GM18519 (cell line): ENCODE measurements around the gene JARID2.
A peak's percentile ranks its signal among the peaks of the same experiment; 100 is the strongest.
"Not testable (repeated sequence)": the region's sequence is repeated elsewhere in the genome, so short reads cannot be mapped to it uniquely, and the experiment has no call there.

Source experiments
- ATAC-seq: cut with Tn5 transposase; IDR thresholded peaks from one replicate; pipeline ENCODE4 v1.9.1; 2021; ENCODE audit warnings: mild to moderate bottlenecking, moderate library complexity; ENCODE audit not compliant: unreplicated experiment, low FRiP score

The JARID2 gene

DNA sequence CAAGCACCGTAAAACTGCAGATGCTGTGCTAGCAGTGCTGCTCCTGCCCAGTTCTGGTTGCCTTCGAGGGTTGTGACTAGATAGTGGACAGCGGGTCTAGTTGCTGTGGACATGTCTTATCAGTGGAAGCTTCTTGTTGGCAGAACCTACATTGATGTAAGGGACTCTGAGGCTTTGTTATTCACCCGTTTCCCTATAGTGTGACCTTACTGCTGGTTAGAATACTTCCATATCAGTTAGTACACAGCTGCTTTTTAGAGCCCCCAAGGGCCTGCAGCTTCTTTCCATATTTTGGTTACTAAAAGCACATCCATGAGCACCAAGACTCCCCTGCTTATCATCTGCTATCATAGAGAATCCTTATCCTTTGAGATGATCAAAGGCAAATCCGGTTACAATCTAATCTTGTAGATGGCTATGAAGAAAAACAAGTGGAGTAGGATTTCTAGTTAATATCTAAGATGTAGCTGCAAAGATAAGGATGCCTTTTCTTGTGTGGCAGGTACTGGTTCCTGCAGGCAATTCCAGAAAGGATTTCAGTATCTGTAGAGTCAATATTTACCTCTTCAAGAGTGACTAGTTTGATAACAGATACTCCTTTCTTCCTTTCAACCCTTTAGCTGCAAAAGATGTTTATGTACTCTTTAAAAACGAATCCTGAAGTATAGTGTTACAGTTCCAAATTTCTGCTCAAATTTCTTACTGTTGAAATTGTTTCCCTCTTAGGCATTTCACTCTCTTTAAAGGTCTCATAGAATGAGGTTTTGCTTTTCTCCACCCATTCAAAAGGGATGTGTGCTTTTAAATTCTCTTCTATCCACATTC is 163.6 kb downstream of the JARID2 start:
- ATAC-seq: no peak

DNA sequence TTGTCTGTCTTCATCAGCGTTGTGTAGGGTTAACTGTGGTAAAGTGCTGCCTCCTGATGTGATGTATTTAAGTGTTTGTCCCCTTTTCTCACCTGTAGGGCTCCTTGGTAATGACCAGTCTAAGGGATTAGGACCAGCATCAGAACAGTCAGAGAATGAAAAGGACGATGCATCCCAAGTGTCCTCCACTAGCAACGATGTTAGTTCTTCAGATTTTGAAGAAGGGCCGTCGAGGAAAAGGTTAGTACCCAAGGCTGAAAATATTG is 164.2 kb downstream of the JARID2 start:
- no peak for ATAC-seq

GRCh38 chr6:15410752-15411151 is 164.9 kb downstream of the JARID2 start:
- no peak for ATAC-seq

- ATAC-seq: no peak
Measured at GRCh38 chr6:15411766-15412165, 165.9 kb downstream of the JARID2 start.

DNA sequence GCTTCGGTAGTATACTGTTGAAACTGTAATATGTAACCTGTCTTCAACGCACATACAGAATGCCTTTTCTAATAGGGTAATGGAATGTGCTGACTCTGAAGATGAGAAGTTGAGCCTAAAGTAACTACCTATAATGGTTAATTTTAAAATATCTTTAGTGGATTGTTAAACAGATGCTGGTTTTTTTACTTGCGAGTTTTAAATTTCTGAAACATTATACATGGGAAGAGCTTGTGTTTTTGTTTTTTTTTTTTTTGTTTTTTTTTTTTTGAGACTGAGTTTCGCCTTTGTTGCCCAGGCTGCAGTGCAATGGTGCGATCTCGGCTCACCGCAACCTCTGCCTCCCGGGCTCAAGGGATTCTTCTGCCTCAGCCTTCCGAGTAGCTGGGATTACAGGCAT is 166.9 kb downstream of the JARID2 start:
- no peak for ATAC-seq

GRCh38 chr6:15413466-15414234 is 167.8 kb downstream of the JARID2 start:
- no peak for ATAC-seq

DNA sequence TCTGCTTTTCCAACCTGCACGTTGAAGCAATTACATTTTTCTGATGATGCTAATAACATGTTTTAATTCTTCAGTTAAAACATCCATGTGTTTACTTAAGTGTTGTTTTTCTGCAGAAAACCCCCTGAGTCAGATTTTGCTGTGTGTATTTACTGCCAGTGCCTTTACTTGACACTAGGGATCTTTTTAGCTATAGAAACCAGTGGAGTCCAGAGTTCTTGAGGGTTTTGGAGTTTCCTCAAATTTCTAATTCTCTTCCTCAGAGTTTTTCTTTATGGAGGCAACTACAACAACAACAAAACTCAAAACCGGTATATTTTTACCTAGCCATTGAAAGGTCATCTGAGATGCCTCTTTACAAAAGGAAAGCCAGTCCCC is 168.4 kb downstream of the JARID2 start:
- ATAC-seq: no peak

GRCh38 chr6:15415622-15416021 is 169.8 kb downstream of the JARID2 start:
- not testable (repeated sequence) for ATAC-seq

GRCh38 chr6:15416932-15417509 is 171.2 kb downstream of the JARID2 start:
- ATAC-seq: no peak

- ATAC-seq: no peak
Measured at GRCh38 chr6:15417811-15418210, 171.9 kb downstream of the JARID2 start.

- no peak for ATAC-seq
Measured at GRCh38 chr6:15419493-15419892, 173.6 kb downstream of the JARID2 start.

GRCh38 chr6:15420959-15421438 is 175.1 kb downstream of the JARID2 start:
- ATAC-seq: peak; percentile 71

- no peak for ATAC-seq
Measured at GRCh38 chr6:15421945-15422733, 176.3 kb downstream of the JARID2 start.

DNA sequence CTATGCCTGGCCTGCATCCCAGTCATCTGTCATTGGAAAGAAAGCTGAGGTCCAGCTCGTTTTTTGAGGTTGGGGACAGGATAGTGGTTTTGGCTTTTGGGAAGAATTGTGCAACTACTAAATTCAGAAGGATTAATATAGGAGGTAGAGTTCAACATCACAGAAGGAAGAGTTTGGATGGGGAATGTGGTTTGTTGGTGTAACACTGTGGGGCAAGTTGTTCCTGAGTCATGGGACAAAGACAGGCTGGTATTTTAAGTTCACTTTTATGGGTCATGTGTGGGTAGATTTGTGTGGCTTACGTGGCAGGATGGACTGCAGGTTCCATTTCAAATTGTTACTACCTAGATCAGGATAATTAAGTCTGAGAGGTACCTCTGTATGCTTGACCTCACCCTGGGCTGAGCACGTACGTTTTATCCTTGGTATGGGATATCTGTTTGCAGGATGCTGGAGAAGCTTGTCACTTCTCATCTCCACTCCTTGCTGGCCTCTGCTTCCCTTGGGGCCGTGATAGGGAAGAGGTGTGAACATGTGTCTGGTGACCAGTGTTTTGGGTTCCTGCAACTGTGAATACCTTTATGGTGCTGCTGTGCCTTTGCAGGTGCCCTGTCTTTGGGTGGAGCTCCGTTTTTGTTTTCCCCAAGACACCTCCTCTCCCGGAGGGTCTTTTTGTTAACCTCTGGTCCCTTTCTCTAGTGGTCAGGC is 177.6 kb downstream of the JARID2 start:
- ATAC-seq: no peak

- ATAC-seq: no peak
Measured at GRCh38 chr6:15425947-15426346, 180.1 kb downstream of the JARID2 start.

DNA sequence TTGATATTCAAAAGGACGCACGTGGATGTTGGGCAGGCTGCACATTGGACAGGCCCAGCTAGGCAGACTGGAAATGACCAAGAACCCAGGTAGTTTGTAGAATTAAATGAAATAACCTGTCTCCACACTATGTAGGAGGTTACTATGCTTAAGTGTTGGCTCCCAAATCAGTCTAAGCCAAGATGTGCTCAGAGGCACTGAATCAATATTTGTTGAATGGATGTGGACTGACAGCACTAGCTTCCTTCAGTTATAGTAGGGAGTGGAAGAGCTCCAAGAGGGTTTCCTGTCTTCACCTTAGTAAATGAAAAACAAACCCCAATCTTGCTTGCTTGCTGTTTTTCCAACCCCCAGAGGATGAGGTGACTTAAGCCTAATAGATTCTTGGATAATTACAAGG is 180.5 kb downstream of the JARID2 start:
- no peak for ATAC-seq

DNA sequence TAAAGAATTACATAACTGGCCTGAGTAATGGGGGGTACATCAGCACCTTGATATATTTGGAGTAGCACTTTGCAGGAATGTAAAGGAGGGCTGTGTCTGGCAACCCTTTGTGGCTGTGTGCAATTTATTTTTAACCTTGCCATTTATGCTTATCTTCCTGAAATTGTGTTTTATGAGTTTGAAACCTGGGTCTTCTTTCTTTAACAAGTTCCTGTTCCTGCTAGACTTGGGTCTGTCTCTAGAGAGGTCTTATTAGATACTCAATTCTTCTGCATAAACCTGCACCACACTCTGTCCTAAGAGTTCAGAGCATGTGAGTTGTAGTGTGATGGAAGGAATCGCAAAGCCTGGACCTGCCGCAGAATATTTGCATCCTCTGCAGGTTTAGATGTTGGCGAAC is 181.0 kb downstream of the JARID2 start:
- no peak for ATAC-seq

GRCh38 chr6:15427331-15428070 is 181.6 kb downstream of the JARID2 start:
- no peak for ATAC-seq
